ENCODE results near the gene FCGR2B.
A peak's percentile ranks its signal among the peaks of the same experiment; 100 is the strongest.
"Not testable (repeated sequence)": the region's sequence is repeated elsewhere in the genome, so short reads cannot be mapped to it uniquely, and the experiment has no call there.

The FCGR2B gene

DNA sequence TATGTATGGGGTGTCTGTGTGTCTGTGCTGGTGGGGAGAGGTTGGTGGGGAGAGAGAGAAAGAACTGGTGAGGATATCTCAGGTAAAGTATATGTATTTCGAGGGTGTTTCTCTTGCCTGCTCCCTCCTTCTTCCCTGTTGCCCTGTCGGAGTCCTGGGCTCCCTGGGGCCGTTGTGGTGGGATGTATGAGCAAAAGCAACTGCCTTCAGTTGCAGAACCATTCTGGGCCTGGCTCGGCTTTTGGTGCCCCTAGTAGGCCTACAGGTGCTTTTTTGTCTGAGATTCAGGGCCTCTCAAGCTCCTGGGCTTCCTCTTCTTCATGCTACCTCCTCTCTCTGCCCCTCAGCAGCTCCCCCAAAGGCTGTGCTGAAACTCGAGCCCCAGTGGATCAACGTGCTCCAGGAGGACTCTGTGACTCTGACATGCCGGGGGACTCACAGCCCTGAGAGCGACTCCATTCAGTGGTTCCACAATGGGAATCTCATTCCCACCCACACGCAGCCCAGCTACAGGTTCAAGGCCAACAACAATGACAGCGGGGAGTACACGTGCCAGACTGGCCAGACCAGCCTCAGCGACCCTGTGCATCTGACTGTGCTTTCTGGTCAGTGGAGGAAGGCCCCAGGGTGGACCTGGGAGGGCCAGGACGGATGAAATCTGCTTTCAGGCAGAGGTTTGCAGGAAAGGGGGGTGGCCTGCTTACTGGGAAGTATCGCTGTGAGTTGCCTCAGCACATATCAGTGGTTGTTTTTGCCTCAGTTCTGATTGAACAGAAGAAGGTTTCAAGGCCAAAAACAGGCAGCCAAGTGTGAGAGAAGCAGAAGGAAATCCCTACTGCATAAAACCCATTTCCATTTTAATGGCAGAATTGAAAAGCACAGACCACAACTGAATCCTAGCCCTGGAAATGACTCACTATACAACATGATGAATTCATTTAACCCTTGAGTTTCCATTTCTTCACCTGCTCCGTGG, 8.4 kb downstream of the FCGR2B start:
- H3K27ac ChIP-seq (ENCODE audit: insufficient read depth in 1 of 2, low read depth in 1 of 2, low read length in 2 of 2, poor library complexity in 1 of 2, severe bottlenecking in 2 of 2); CTCF ChIA-PET; H3K9me3 ChIP-seq (ENCODE audit: control extremely low read depth in 1 of 5, control insufficient read depth in 4 of 5, insufficient read depth in 2 of 5, low read depth in 1 of 5, low read length in 4 of 5); H3K27me3 ChIP-seq (replicated peaks in 2 of 5; ENCODE audit: control insufficient read depth in 4 of 5, insufficient read depth in 5 of 5, low read length in 4 of 5); H3K4me1 ChIP-seq (ENCODE audit: control extremely low read depth in 1 of 4, control insufficient read depth in 4 of 4, insufficient read depth in 4 of 4, low read length in 3 of 4); H3K4me3 ChIP-seq (ENCODE audit: control insufficient read depth in 1 of 7, extremely low read depth in 1 of 7, insufficient read depth in 4 of 7, low read depth in 2 of 7, low read length in 6 of 7); H3K36me3 ChIP-seq (ENCODE audit: control insufficient read depth in 4 of 4, insufficient read depth in 4 of 4, low read length in 3 of 4); POLR2A ChIA-PET: not testable (repeated sequence)
- 100% methylated on average over 1 of the region's 15 CpGs for WGBS (ENCODE audit: insufficient coverage)
- peak in 1 of 3 donors; percentile 2 for DNase-seq

DNA sequence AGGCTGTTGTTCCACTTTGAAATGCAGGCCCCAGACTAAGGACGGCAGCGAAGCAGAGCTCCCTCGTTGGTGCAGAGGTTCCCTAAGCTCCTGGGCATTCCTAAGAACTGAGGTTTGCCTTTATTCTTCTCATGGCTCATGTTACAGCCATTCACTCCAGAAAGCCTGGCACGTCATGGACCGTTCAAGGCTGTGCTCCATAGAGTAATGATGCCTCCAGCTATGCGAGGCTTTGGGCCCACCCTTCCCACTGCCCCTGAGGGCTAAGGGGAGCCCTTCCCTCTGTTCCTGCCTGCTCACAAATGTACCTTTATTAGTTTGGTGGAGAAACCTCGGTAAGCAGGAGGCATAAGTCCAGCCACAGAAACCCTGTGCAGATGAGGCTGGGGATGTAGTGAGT, 10.5 kb downstream of the FCGR2B start:
- H3K9me3 ChIP-seq (ENCODE audit: control extremely low read depth in 1 of 5, control insufficient read depth in 4 of 5, insufficient read depth in 2 of 5, low read depth in 1 of 5, low read length in 4 of 5); CTCF ChIA-PET; H3K27me3 ChIP-seq (replicated peaks in 2 of 5; ENCODE audit: control insufficient read depth in 4 of 5, insufficient read depth in 5 of 5, low read length in 4 of 5); POLR2A ChIA-PET; H3K4me3 ChIP-seq (ENCODE audit: control insufficient read depth in 1 of 7, extremely low read depth in 1 of 7, insufficient read depth in 4 of 7, low read depth in 2 of 7, low read length in 6 of 7); H3K27ac ChIP-seq (ENCODE audit: insufficient read depth in 1 of 2, low read depth in 1 of 2, low read length in 2 of 2, poor library complexity in 1 of 2, severe bottlenecking in 2 of 2); DNase-seq; H3K4me1 ChIP-seq (ENCODE audit: control extremely low read depth in 1 of 4, control insufficient read depth in 4 of 4, insufficient read depth in 4 of 4, low read length in 3 of 4); H3K36me3 ChIP-seq (ENCODE audit: control insufficient read depth in 4 of 4, insufficient read depth in 4 of 4, low read length in 3 of 4): not testable (repeated sequence)
- WGBS (ENCODE audit: insufficient coverage) = 90% methylated on average over 2 of the region's 7 CpGs

DNA sequence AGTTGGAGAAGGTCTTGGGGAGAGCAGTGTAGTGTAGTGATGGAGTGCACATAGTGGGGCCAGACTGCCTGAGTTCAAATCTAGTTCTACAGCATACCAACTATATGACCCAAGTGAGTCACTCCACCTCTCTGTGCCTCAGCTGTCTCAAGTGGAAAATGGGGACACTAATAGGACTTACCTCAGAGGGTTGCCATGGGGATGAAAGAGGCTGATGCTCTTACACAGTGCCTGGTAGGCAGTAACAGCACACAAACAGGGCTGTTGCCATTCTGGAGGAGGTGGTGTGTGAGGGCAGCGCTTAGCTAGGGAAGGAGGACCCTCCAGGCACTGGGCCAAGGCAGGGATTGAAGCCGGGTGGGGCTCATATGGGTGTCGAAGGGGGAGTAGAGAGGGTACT, 11.5 kb downstream of the FCGR2B start:
- H3K9me3 ChIP-seq (ENCODE audit: control extremely low read depth in 1 of 5, control insufficient read depth in 4 of 5, insufficient read depth in 2 of 5, low read depth in 1 of 5, low read length in 4 of 5); DNase-seq; CTCF ChIA-PET; H3K27me3 ChIP-seq (replicated peaks in 2 of 5; ENCODE audit: control insufficient read depth in 4 of 5, insufficient read depth in 5 of 5, low read length in 4 of 5); POLR2A ChIA-PET; H3K4me1 ChIP-seq (ENCODE audit: control extremely low read depth in 1 of 4, control insufficient read depth in 4 of 4, insufficient read depth in 4 of 4, low read length in 3 of 4); H3K4me3 ChIP-seq (ENCODE audit: control insufficient read depth in 1 of 7, extremely low read depth in 1 of 7, insufficient read depth in 4 of 7, low read depth in 2 of 7, low read length in 6 of 7); H3K36me3 ChIP-seq (ENCODE audit: control insufficient read depth in 4 of 4, insufficient read depth in 4 of 4, low read length in 3 of 4); H3K27ac ChIP-seq (ENCODE audit: insufficient read depth in 1 of 2, low read depth in 1 of 2, low read length in 2 of 2, poor library complexity in 1 of 2, severe bottlenecking in 2 of 2): not testable (repeated sequence)
- WGBS (ENCODE audit: insufficient coverage) = no CpG with 5 or more reads among the region's 3 CpGs

DNA sequence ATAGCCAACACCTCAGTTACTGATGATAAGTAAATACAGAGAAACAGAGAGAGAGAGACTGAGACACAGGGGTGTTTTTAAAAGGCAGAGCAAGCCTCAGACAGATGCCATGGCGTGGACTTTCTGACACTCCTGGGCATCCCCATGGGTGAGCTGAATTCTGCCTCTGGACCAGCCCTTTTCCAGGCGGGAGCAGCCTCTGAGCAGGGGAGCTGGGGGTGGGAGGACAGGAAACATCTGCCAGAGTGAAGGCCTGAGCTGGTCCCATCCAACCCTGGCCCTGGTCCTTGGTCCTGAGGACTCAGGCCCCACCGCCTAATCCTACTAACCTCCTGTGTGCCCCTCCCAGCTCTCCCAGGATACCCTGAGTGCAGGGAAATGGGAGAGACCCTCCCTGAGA, 12.0 kb downstream of the FCGR2B start:
- DNase-seq; POLR2A ChIA-PET; CTCF ChIA-PET; H3K27me3 ChIP-seq (replicated peaks in 2 of 5; ENCODE audit: control insufficient read depth in 4 of 5, insufficient read depth in 5 of 5, low read length in 4 of 5); H3K27ac ChIP-seq (ENCODE audit: insufficient read depth in 1 of 2, low read depth in 1 of 2, low read length in 2 of 2, poor library complexity in 1 of 2, severe bottlenecking in 2 of 2); H3K4me3 ChIP-seq (ENCODE audit: control insufficient read depth in 1 of 7, extremely low read depth in 1 of 7, insufficient read depth in 4 of 7, low read depth in 2 of 7, low read length in 6 of 7); H3K36me3 ChIP-seq (ENCODE audit: control insufficient read depth in 4 of 4, insufficient read depth in 4 of 4, low read length in 3 of 4); H3K4me1 ChIP-seq (ENCODE audit: control extremely low read depth in 1 of 4, control insufficient read depth in 4 of 4, insufficient read depth in 4 of 4, low read length in 3 of 4); H3K9me3 ChIP-seq (ENCODE audit: control extremely low read depth in 1 of 5, control insufficient read depth in 4 of 5, insufficient read depth in 2 of 5, low read depth in 1 of 5, low read length in 4 of 5): not testable (repeated sequence)
- WGBS (ENCODE audit: insufficient coverage) = 63% methylated on average over 2 of the region's 3 CpGs

DNA sequence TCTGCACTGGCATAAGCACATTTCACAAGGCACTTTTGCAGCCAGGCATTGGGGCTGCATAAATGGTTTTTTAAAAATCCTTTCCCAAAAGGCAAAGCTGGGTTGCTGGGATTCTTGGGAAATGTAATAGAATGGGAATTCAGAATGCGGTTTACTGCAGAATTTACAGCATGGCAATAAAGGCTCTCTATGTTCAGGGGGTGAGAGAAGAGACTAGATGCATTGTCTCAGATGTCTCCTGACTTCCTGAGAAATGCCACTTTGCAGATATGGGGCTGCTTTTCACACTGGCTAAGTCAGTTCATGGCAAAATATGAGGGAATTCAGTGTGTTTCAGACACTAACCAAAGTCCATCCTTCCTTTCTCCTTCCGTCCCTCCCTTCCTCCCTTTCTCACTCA, 13.5 kb downstream of the FCGR2B start:
- no peak for DNase-seq
- Histone ChIP-seq H3K27ac (ENCODE audit: insufficient read depth in 1 of 2, low read depth in 1 of 2, low read length in 2 of 2, poor library complexity in 1 of 2, severe bottlenecking in 2 of 2) (no peak overlapping the region), H3K27me3 (replicated peaks in 2 of 5; ENCODE audit: control insufficient read depth in 4 of 5, insufficient read depth in 5 of 5, low read length in 4 of 5) (peaks cover 0 to 1% (median 0%) of the 10 kb centered on the region in 5 experiments), H3K4me3 (ENCODE audit: control insufficient read depth in 1 of 7, extremely low read depth in 1 of 7, insufficient read depth in 4 of 7, low read depth in 2 of 7, low read length in 6 of 7) (no peak overlapping the region), H3K36me3 (ENCODE audit: control insufficient read depth in 4 of 4, insufficient read depth in 4 of 4, low read length in 3 of 4) (no peaks in the 10 kb centered on the region), H3K9me3 (ENCODE audit: control extremely low read depth in 1 of 5, control insufficient read depth in 4 of 5, insufficient read depth in 2 of 5, low read depth in 1 of 5, low read length in 4 of 5) (no peaks in the 10 kb centered on the region), H3K4me1 (ENCODE audit: control extremely low read depth in 1 of 4, control insufficient read depth in 4 of 4, insufficient read depth in 4 of 4, low read length in 3 of 4) (no peaks in the 10 kb centered on the region)
- POLR2A ChIA-PET = no interaction called here
- CTCF ChIA-PET = no interaction called here
- 100% methylated on average over 2 of the region's 2 CpGs for WGBS (ENCODE audit: insufficient coverage)

DNA sequence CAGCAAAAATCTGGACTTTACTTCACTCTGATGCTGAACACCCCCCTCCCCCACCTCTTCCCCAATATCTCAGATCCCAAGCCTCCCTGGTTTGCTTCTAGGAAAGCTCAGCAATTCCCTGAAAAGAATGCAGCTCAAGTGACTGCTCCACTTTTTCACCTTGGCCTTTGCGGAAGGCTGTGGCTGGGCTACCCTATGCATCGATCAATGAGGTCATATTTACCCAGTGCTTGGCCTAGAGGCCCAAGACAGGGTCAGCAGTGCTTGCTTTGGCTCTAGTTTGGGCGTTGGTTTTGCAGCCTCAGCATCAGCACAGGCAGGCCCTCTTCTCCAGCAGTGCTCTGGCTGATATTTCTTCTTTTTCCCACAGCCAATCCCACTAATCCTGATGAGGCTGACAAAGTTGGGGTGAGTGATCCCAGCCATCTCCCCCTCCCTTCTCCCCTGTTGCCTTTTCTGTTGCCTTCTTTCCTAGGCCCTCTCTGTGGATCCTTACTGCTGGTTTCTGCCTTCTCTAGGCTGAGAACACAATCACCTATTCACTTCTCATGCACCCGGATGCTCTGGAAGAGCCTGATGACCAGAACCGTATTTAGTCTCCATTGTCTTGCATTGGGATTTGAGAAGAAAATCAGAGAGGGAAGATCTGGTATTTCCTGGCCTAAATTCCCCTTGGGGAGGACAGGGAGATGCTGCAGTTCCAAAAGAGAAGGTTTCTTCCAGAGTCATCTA, 14.2 kb downstream of the FCGR2B start:
- ChIA-PET CTCF (no interaction called here), POLR2A (no interaction called here)
- no peak for DNase-seq
- Histone ChIP-seq H3K27me3 (replicated peaks in 2 of 5; ENCODE audit: control insufficient read depth in 4 of 5, insufficient read depth in 5 of 5, low read length in 4 of 5) (peaks cover 0 to 4% (median 0%) of the 10 kb centered on the region in 5 experiments), H3K27ac (ENCODE audit: insufficient read depth in 1 of 2, low read depth in 1 of 2, low read length in 2 of 2, poor library complexity in 1 of 2, severe bottlenecking in 2 of 2) (no peak overlapping the region), H3K4me3 (ENCODE audit: control insufficient read depth in 1 of 7, extremely low read depth in 1 of 7, insufficient read depth in 4 of 7, low read depth in 2 of 7, low read length in 6 of 7) (no peak overlapping the region), H3K36me3 (ENCODE audit: control insufficient read depth in 4 of 4, insufficient read depth in 4 of 4, low read length in 3 of 4) (no peaks in the 10 kb centered on the region), H3K4me1 (ENCODE audit: control extremely low read depth in 1 of 4, control insufficient read depth in 4 of 4, insufficient read depth in 4 of 4, low read length in 3 of 4) (no peaks in the 10 kb centered on the region), H3K9me3 (ENCODE audit: control extremely low read depth in 1 of 5, control insufficient read depth in 4 of 5, insufficient read depth in 2 of 5, low read depth in 1 of 5, low read length in 4 of 5) (no peaks in the 10 kb centered on the region)
- WGBS (ENCODE audit: insufficient coverage) = 90% methylated on average over 3 of the region's 5 CpGs

DNA sequence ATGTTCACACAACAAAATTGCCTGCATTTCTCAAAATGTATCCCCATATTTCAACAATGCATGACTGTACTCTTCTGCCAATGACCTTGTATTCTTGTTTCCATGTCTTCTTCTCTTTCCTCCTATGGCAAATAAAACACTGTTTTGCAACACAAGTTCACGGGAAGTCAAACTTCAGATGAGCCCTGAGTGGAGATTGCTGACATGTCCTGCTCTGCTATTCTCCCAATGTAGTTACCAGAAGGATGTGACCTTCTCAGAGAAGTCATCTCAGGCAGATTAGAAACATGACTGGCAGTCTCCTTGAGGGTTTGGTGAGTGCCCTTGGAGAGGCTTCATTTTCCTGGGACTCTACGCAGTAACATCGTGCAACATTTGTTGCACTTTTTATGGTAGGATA, 15.6 kb downstream of the FCGR2B start:
- CTCF ChIA-PET = no interaction called here

More for the DNA sequence above, 15.6 kb downstream of the FCGR2B start:
- Histone ChIP-seq H3K36me3 (ENCODE audit: control insufficient read depth in 4 of 4, insufficient read depth in 4 of 4, low read length in 3 of 4) (no peaks in the 10 kb centered on the region), H3K9me3 (ENCODE audit: control extremely low read depth in 1 of 5, control insufficient read depth in 4 of 5, insufficient read depth in 2 of 5, low read depth in 1 of 5, low read length in 4 of 5) (no peaks in the 10 kb centered on the region), H3K27ac (ENCODE audit: insufficient read depth in 1 of 2, low read depth in 1 of 2, low read length in 2 of 2, poor library complexity in 1 of 2, severe bottlenecking in 2 of 2) (no peak overlapping the region), H3K4me1 (ENCODE audit: control extremely low read depth in 1 of 4, control insufficient read depth in 4 of 4, insufficient read depth in 4 of 4, low read length in 3 of 4) (no peaks in the 10 kb centered on the region), H3K27me3 (replicated peaks in 2 of 5; ENCODE audit: control insufficient read depth in 4 of 5, insufficient read depth in 5 of 5, low read length in 4 of 5) (peaks cover 0 to 4% (median 0%) of the 10 kb centered on the region in 5 experiments), H3K4me3 (ENCODE audit: control insufficient read depth in 1 of 7, extremely low read depth in 1 of 7, insufficient read depth in 4 of 7, low read depth in 2 of 7, low read length in 6 of 7) (no peak overlapping the region)
- no peak for DNase-seq
- 92% methylated on average over 1 of the region's 3 CpGs for WGBS (ENCODE audit: insufficient coverage)
- POLR2A ChIA-PET = no interaction called here

Data from common myeloid progenitor, CD34-positive (primary cell).